Inferior parietal cortex (tissue), 1 donor: ENCODE measurements around the gene UBA3.

Experiments
- DNase-seq: peaks from one replicate; pipeline ENCODE4 v3.0.0-alpha.2; 2016; ENCODE audit errors: extremely low spot score

The UBA3 gene

GRCh38 chr3:69066121-69066520 is 14.0 kb downstream of the UBA3 start:
- DNase-seq = no peak

GRCh38 chr3:69065318-69065964 is 14.7 kb downstream of the UBA3 start:
- DNase-seq = no peak

- DNase-seq = no peak
Measured at GRCh38 chr3:69063636-69064035, 16.5 kb downstream of the UBA3 start.

DNA sequence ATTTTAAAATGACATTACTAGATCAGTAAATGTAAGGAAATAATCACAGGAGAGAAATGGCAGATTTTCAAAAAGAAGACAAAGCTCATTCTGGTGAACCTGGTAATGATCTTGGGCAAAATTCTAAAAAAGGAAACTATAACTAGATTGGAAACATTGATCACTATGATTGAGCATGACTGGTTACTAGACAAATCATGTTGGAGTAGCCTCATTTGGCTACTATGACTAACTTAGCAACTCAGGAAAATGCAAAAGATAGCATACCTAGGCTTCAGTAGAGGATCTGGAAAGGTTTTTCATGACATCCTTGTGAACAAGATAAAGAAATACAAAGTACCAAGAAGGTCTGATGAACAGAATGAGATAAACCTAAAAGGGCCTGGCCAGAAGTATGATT is 20.5 kb downstream of the UBA3 start:
- DNase-seq = no peak

- DNase-seq = no peak
Measured at GRCh38 chr3:69058947-69059224, 21.3 kb downstream of the UBA3 start.

DNA sequence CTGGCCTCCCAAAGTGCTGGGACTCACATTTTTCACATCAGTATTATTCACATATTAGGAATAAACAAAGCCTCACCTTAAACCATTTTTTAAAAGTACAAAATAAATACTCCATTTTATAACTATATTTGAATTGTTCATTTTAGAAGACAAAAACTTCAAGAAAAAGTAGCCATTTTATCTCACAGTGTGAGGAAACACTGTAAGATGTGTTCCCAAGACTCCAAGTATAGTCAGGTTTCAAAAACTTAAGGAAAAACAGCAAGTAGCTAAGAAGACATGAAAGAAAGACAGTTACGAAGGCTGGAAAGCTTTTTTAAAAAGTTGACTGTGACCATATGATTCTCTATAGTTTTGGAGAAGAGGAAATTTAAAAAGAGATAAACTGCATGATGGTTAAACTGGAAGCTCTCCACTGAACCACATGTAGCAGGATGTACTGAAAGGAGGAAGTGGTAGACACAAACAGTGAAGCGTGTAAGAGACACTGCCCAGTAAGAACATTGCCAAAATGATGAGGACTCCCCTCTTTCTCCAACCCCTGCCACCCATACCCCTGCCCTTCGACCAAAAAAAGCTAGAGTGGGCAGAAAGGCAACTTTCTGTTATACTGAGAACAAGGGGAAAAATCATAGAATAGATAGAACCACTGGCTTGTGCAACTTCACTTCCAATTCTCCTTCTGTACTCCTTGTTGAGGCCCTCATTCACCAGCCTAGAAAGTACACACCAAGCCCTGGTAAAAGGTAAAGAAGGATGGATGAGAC is 21.8 kb downstream of the UBA3 start:
- no peak for DNase-seq

DNA sequence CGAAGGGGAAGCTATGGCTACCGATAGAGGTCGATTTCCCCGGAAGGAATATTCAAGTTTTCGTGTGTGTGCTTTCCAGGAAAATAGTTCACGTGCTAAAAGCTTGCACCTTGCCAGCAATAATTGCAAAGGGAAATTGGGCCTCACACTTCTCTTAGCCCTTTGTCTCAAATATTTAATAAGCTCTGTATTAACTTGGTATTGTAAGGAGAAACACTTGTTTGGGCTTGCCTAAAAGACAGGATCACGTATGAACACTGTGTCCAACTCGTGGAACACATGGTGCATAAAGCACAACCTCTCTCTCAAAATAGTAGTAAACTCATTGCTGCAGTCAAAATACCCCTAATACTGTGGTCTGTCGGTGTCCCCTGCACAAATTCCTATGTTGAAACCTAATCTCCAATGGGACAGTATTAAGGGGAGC is 27.7 kb downstream of the UBA3 start:
- DNase-seq = no peak

GRCh38 chr3:69051756-69052471 is 28.3 kb downstream of the UBA3 start, which contains the start of gene TMF1:
Gene TMF1 (minus strand): TSS chr3:69052333. CDS start chr3:69052086, 247 bp downstream.
- DNase-seq = peak; percentile 99

DNA sequence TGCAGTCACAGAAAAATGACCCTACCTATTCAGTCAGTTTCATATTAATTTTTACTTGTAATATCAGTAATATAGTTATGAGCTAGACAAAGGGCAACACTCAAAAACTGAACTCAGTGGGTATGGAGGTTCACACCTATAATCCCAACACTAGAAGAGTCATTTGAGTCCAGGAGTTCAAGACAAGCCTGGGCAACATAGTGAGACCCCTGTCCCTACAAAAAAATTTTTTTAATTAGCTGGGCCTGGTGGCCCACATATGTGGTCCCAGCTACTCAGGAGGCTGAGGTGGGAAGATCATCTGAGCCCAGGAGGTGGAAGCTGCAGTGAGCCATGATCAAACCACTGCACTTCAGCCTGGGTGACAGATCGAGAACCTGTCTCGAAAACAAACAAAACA is 31.2 kb downstream of the UBA3 start:
- DNase-seq = no peak

- no peak for DNase-seq
Measured at GRCh38 chr3:69044608-69045007, 35.6 kb downstream of the UBA3 start.

GRCh38 chr3:69033470-69033869 is 46.7 kb downstream of the UBA3 start:
- DNase-seq = no peak

- DNase-seq = no peak
Measured at GRCh38 chr3:69032737-69033136, 47.4 kb downstream of the UBA3 start.

GRCh38 chr3:69032142-69032541 is 48.0 kb downstream of the UBA3 start:
- DNase-seq = no peak

- no peak for DNase-seq
Measured at GRCh38 chr3:69031635-69032034, 48.5 kb downstream of the UBA3 start.

- no peak for DNase-seq
Measured at GRCh38 chr3:69020857-69021256, 59.3 kb downstream of the UBA3 start.

GRCh38 chr3:69020424-69020823 is 59.7 kb downstream of the UBA3 start:
- DNase-seq = no peak

- DNase-seq = no peak
Measured at GRCh38 chr3:69016901-69017300, 63.3 kb downstream of the UBA3 start.

DNA sequence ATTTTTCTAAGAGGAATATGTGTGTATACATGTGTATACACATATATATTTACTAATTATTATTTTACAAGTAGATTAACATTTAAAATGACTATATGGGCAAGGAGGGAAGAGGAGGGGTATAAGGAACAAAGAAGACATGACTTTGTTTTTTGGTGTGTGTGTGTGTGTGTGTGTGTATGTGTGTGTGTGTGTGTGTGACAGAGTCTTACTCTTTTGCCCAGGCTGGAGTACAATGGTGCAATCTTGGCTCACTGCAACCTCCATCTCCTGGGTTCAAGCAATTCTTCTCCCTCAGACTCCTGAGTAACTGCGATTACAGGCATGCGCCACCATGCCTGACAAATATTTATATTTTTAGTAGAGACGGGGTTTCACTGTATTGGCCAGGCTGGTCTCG is 64.1 kb downstream of the UBA3 start:
- no peak for DNase-seq

DNA sequence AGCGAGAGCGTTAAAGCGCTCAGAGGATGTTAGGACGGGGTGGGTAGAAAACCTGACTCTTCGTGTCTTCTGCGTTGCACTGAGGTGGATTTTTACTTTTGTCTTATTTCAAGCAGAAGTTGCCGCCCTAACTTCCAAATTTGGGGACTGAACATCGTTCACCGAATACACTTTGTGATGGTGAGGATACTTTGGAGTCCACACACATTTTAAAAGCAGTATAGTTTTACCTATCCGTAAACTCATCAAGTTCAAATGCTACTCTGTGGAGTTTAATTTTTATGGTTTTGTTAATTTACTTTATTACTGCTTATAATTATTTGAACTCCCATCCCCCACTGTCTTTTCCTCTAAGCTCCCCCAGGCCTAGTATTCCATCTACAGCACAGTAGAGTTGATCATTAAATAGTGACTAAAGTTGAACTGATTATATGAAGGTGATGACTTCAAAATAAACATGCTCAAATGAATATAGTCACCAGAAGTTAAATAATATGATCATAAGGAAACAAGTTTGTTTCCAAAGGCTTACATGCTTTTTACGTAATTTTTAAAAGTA is 66.1 kb downstream of the UBA3 start:
- DNase-seq = no peak

DNA sequence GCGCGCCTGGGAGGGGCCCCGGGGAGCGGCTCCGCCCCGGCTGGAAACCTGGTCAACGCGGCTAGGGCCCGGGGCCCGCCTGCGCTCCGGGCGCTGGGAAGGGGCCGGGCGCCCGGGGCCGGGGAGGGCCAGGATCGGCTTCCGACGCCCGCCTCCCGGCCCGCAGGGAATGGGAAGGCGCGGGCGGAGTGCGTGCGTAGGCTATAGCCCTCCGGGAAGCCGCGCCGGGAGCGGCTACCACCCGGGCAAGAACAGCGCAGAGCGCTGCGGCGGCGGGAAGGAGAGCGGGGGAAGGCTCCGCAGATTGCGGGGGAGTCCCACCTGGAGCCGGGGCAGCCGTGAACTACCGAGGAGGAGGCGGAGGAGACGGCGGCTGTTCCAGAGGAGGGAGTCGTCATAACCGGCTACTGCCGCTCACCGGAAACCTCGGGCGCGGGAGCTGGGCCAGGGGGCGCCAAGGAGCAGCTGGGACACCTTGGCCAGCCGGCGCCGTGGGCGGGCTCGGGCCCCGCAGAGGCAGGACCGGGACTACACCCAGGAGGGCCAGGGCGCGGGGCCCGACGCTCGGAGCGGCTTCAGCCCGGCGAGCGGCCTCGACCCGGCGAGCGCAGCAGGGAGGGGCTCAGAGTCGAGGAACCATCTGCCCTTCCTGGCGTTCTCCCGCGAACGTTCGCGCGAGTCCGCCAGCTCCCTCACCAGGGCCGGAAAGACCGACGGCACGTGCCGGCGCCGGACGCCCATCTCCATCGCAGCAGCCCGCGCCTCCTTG is 66.7 kb downstream of the UBA3 start, which contains the start of gene EOGT:
Gene EOGT (minus strand): TSS at position 432 of the 769 bp plus-strand sequence. CDS start 3,838 bp downstream, outside the sequence.
- DNase-seq = peak; percentile 76

DNA sequence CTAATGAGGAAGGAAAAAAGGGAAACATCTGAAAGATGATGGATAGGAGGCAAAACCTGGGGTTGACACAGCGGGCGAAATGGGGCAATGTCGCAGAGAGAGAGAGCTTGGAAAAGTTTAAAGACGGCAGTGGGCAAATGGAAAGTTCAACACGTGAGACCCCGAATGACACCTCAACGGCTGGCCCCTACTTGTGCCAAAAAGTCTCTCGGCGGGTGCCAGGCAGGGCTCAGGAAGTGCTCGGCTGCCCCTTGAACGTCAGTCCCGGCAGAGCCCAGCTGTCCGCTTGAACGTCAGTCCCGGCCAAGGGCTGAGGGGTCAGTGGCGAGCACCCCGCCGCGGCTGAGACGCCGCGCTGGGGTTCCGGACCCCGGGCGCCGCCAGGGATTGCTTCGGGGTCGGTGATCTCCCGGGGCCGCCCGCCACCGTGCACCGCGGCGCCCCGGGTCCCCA is 67.3 kb downstream of the UBA3 start:
- DNase-seq = no peak
